Lung (tissue), 12 donors: ENCODE data around the gene ITPR1. TPM values are rescaled to one million over a fixed set of nuclear protein-coding genes. Genes with fewer than 3 reads are reported as not detected.

ENCODE experiments used
- ATAC-seq: fragments of 200-7000 bp; cut with Tn5 transposase; one replicate; pipeline ENCODE4 v1.9.1; 2020; ENCODE audit warnings: moderate number of reproducible peaks; ENCODE audit not compliant: insufficient read depth, low FRiP score
- DNase-seq, 3 donors: peaks; one replicate each; pipeline ENCODE4 v3.0.0-alpha.2; 2013 to 2017
- H3K27ac ChIP-seq, 2 donors: one replicate each; pipeline ENCODE4 v1.5.1; 2013; ENCODE audit warnings: mild to moderate bottlenecking in 2 of 2, moderate library complexity in 2 of 2, control low read depth in 1 of 2, inconsistent platforms in 1 of 2, low read depth in 1 of 2, low read length in 1 of 2
- H3K27me3 ChIP-seq, 3 donors: one replicate each; pipeline ENCODE4 v1.5.1; 2013; ENCODE audit warnings: low read length in 2 of 3; ENCODE audit not compliant: control insufficient read depth in 3 of 3, insufficient read depth in 3 of 3
- H3K36me3 ChIP-seq, 4 donors: one replicate each; pipeline ENCODE4 v1.5.1; 2013; ENCODE audit warnings: low read length in 4 of 4, mild to moderate bottlenecking in 1 of 4, moderate library complexity in 1 of 4; ENCODE audit not compliant: control insufficient read depth in 4 of 4, insufficient read depth in 4 of 4
- H3K4me1 ChIP-seq, 5 donors: one replicate each; pipeline ENCODE4 v1.5.1; 2013; ENCODE audit warnings: low read length in 5 of 5, mild to moderate bottlenecking in 2 of 5, moderate library complexity in 1 of 5; ENCODE audit not compliant: control insufficient read depth in 5 of 5, insufficient read depth in 5 of 5
- H3K4me3 ChIP-seq: one replicate; pipeline ENCODE4 v1.5.1; 2013; ENCODE audit warnings: mild to moderate bottlenecking, control low read depth, moderate library complexity
- H3K9ac ChIP-seq, 2 donors: one replicate each; pipeline ENCODE4 v1.5.1; 2013; ENCODE audit warnings: low read length in 2 of 2, control low read depth in 1 of 2; ENCODE audit not compliant: insufficient read depth in 1 of 2
- H3K9me3 ChIP-seq, 4 donors: one replicate each; pipeline ENCODE4 v1.5.1; 2013; ENCODE audit warnings: low read length in 3 of 4, mild to moderate bottlenecking in 1 of 4, moderate library complexity in 1 of 4; ENCODE audit not compliant: control insufficient read depth in 4 of 4, insufficient read depth in 3 of 4
- WGBS, 2 donors: extraction: QIAGEN DNeasy Blood & Tissue Kit; methylation state at CpG; one replicate each; pipeline ENCODE4 v1.1.7; 2013; 5-methylcytosine and 5-hydroxymethylcytosine counted together
- polyA plus RNA-seq, 2 donors: library from polyadenylated mRNA; stranded (reverse); fragments of 200-250 nt; gene quantifications; one replicate each; pipeline ENCODE4 v1.2.1, GENCODE V29; 2013
- total RNA-seq, 2 donors: library from RNA; depleted of rRNA in 1 of 2; stranded (reverse); fragments of >200 nt in 1 of 2; gene quantifications; one replicate each; pipeline ENCODE4 v1.2.1, GENCODE V29; 2014 to 2021
- TF ChIP-seq, protein P1 (sequence below): IDR thresholded peaks from 2 replicates; pipeline ENCODE4 v1.5.1; 2012; ENCODE audit warnings: mild to moderate bottlenecking; ENCODE audit errors: control extremely low read depth, extremely low read depth
- donor health status: control.
- donor health status: control.
- donor health status: Bipolar disorder and iron deficiency.
- donor health status: healthy.
- donor health status: DM: yes; HTN: yes; CAD: no.

ITPR1 gene
- total and polyA plus RNA-seq, 4 donors, result 12.4 to 152 (median 44.1) TPM

DNA sequence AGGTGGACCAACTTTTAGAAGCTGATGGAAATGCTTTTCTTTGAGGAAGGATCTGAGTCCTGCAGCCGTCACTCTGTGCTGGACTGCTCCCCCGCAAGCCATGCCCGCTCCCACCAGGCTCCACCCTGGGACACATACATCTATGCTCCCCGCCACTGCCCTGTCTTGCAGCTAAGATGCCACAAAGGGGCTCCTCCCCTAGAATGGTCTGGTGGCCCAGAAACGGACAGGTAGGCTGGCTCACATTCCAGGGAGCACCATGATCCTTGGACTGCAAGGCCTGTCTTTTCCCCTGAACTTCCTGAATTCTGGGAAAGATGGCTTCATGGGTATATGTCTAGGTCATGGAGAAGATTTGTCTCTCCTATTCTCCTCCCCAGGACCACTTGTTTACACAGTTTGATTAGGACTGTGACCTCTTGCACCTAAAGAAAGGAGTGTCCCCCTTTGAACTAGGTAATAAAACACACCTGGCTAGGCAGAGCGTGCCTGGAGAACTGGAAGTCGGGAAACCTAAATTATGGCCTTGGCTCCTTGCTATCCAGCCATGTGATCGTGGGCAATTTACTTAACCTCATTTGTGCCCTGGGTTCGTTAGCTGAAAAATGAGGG is 265.2 kb downstream of the ITPR1 start:
- H3K4me1 ChIP-seq, result peaks cover 0 to 6% (median 0%) of the 10 kb centered on the region in 5 donors
- H3K36me3 ChIP-seq, result peaks cover 0 to 12% (median 2%) of the 10 kb centered on the region in 4 donors
- TF ChIP-seq, protein P1, sequence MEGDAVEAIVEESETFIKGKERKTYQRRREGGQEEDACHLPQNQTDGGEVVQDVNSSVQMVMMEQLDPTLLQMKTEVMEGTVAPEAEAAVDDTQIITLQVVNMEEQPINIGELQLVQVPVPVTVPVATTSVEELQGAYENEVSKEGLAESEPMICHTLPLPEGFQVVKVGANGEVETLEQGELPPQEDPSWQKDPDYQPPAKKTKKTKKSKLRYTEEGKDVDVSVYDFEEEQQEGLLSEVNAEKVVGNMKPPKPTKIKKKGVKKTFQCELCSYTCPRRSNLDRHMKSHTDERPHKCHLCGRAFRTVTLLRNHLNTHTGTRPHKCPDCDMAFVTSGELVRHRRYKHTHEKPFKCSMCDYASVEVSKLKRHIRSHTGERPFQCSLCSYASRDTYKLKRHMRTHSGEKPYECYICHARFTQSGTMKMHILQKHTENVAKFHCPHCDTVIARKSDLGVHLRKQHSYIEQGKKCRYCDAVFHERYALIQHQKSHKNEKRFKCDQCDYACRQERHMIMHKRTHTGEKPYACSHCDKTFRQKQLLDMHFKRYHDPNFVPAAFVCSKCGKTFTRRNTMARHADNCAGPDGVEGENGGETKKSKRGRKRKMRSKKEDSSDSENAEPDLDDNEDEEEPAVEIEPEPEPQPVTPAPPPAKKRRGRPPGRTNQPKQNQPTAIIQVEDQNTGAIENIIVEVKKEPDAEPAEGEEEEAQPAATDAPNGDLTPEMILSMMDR, result no peak
- DNase-seq, result no peak
- ATAC-seq, result no peak
- no peak overlapping the region for H3K4me3 ChIP-seq
- no peak overlapping the region for H3K9ac ChIP-seq
- no peaks in the 10 kb centered on the region for H3K27me3 ChIP-seq
- 96 to 97% methylated on average over 9 of the region's 9 CpGs for WGBS, 2 donors
- no peak overlapping the region for H3K27ac ChIP-seq
- peaks cover 0 to 4% (median 1%) of the 10 kb centered on the region in 4 donors for H3K9me3 ChIP-seq

DNA sequence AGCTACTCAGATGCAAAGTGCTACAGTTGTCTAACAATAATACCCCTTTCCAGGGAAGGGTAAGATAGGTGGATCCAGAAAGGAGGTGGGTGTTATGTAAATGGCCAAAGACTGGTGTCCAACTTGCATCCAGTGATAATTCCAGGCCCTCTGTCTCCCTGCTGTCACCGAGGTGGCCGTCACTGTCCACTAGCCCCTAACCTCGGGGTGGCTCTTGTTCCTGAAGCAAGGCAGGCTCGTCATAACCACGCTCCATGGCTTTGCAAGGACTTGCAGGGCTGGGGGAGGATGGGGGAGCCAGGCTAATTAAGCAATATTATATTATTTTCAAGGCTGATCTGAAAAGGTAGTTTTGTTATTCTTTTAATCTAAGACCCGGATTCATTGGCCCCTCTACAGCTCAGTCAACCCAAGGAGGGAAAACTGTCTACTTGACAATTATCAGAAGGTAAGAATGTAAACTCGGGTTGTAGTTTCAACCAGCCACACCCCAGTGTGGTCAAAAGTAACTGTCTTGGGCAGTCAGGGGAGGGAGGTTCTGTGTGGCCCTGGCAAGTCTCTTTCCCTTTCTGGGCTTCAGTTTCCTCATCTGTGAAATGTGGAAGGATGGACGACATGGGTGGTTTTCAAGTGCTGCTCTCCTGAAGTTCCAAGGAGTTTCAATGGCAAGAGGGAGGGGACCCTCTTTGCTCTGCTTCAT is 266.0 kb downstream of the ITPR1 start:
- Histone ChIP-seq H3K27me3 (no peaks in the 10 kb centered on the region), H3K36me3 (peaks cover 0 to 12% (median 2%) of the 10 kb centered on the region in 4 donors), H3K4me1 (peaks cover 0 to 6% (median 0%) of the 10 kb centered on the region in 5 donors), H3K4me3 (no peak overlapping the region), H3K9ac (no peak overlapping the region), H3K27ac (peak overlapping the region in 1 of 2 donors; percentile 59), H3K9me3 (peaks cover 0 to 4% (median 1%) of the 10 kb centered on the region in 4 donors)
- no peak for ATAC-seq
- TF ChIP-seq, protein P1, result no peak
- 62 to 65% methylated on average over 8 of the region's 8 CpGs for WGBS, 2 donors
- DNase-seq, result no peak

DNA sequence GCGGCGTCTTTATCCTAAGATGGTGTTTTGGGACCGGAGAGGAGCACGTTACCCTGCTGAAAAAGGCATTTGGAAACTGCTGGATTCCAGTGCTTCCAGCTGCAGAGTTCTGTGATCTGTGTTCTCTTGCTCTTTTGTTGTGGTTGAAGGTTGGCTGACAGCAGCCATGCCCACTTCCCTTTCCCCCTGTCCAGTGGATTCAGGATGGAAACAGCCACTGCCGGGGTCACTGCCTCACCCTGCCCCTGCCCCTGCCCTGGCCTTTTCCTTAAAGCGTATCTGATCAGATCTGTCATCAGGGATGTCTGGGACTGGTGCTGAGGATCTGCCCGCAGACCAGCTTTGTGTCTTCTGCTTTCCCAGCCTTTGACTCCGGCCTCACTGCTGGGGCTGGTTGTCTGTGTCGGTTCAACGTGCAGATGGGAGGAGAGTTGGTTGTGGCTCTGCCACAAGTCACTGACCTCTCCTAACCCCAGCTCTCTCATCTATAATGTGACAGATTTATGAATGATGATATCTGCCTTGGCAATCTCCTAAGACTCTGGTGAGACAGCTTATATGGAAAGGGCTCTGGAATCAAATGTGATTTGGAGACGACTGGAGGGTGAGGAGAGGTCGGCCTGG is 266.7 kb downstream of the ITPR1 start:
- no peaks in the 10 kb centered on the region for H3K27me3 ChIP-seq
- WGBS, 2 donors, result 39 to 47% methylated on average over 12 of the region's 12 CpGs
- peaks cover 0 to 12% (median 2%) of the 10 kb centered on the region in 4 donors for H3K36me3 ChIP-seq
- TF ChIP-seq, protein P1, result no peak
- H3K4me1 ChIP-seq, result peaks cover 0 to 5% (median 0%) of the 10 kb centered on the region in 5 donors
- no peak for ATAC-seq
- no peak overlapping the region for H3K4me3 ChIP-seq
- H3K27ac ChIP-seq, result peak overlapping the region in 1 of 2 donors; percentile 59
- H3K9me3 ChIP-seq, result peaks cover 0 to 4% (median 1%) of the 10 kb centered on the region in 4 donors
- DNase-seq, result no peak
- H3K9ac ChIP-seq, result no peak overlapping the region
